HepG2 (cell line): ENCODE data around the gene EPHA2. TPM values are rescaled to one million over a fixed set of nuclear protein-coding genes. Genes with fewer than 3 reads are reported as not detected.
A peak's percentile ranks its signal among the peaks of the same experiment; 100 is the strongest.

Experiments used
- BRF2 ChIP-seq: sonication (generic); formaldehyde crosslinking; IDR thresholded peaks from 2 replicates; pipeline ENCODE4 v1.8.1; 2022; ENCODE audit warnings: mild to moderate bottlenecking, missing genetic modification reagents
- POLR2A ChIP-seq, 2 experiments: IDR thresholded peaks; 2 replicates each; pipeline ENCODE4 v1.6.1; 2011; ENCODE audit warnings: low read depth in 2 of 2, low read length in 2 of 2, mild to moderate bottlenecking in 1 of 2, moderate library complexity in 1 of 2; ENCODE audit not compliant: insufficient read depth in 1 of 2
- SP4 ChIP-seq: sonication (generic); formaldehyde crosslinking; IDR thresholded peaks from 2 replicates; pipeline ENCODE4 v1.8.1; 2023; ENCODE audit warnings: mild to moderate bottlenecking, missing genetic modification reagents
- ZNF235 ChIP-seq: sonication (generic); formaldehyde crosslinking; IDR thresholded peaks from 2 replicates; pipeline ENCODE4 v1.8.1; 2023; ENCODE audit warnings: mild to moderate bottlenecking, missing genetic modification reagents, borderline replicate concordance
- ZNF333 ChIP-seq: sonication (generic); formaldehyde crosslinking; IDR thresholded peaks from 2 replicates; pipeline ENCODE4 v1.4.0; 2020; ENCODE audit warnings: mild to moderate bottlenecking, missing genetic modification reagents, borderline replicate concordance
- ZNF563 ChIP-seq: sonication (generic); formaldehyde crosslinking; IDR thresholded peaks from 2 replicates; pipeline ENCODE4 v1.8.0; 2022; ENCODE audit warnings: mild to moderate bottlenecking, moderate library complexity, missing genetic modification reagents
- ZNF687 ChIP-seq: sonication (generic); formaldehyde crosslinking; IDR thresholded peaks from 2 replicates; pipeline ENCODE4 v1.5.1; 2020; ENCODE audit warnings: mild to moderate bottlenecking, missing genetic modification reagents, moderate library complexity
- ZNF691 ChIP-seq: sonication (generic); formaldehyde crosslinking; IDR thresholded peaks from 2 replicates; pipeline ENCODE4 v1.4.0; 2020; ENCODE audit warnings: missing genetic modification reagents, low read depth, mild to moderate bottlenecking, borderline replicate concordance
- ZNF7 ChIP-seq: IDR thresholded peaks from 2 replicates; pipeline ENCODE4 v1.6.1; 2016; ENCODE audit warnings: missing biosample characterization, missing genetic modification reagents
- ZNF782 ChIP-seq: sonication (generic); formaldehyde crosslinking; IDR thresholded peaks from 2 replicates; pipeline ENCODE4 v1.4.0; 2020; ENCODE audit warnings: missing genetic modification reagents, mild to moderate bottlenecking, borderline replicate concordance
- polyA plus RNA-seq, 8 experiments: library from polyadenylated mRNA; depleted of rRNA in 3 of 8; stranded (reverse) in 7 of 8; unstranded in 1 of 8; fragments of >200 nt; fragmentation: Illumina TruSeq in 4 of 8; extraction: Trizol in 4 of 8; gene quantifications; 2 replicates each; pipeline versions ENCODE4 v1.2.1 to v1.2.3, GENCODE V29; 2011 to 2016; ENCODE audit warnings: low read depth in 4 of 8, missing spikeins in 1 of 8, mixed read lengths in 1 of 8; ENCODE audit not compliant: insufficient read depth in 1 of 8
- total RNA-seq, 5 experiments: library from RNA; depleted of rRNA; stranded (reverse); fragments of >200 nt; fragmentation: Illumina TruSeq; extraction: Trizol; gene quantifications; 2 replicates each; pipeline ENCODE4 v1.2.3, GENCODE V29; 2016; ENCODE audit warnings: low read depth in 1 of 5

Gene EPHA2
- total and polyA plus RNA-seq, 2 of the 13 experiments (the other 11 are each of a cell fraction or from before 2014, with no cell fraction given): 33.6 to 53.6 TPM

- TF ChIP-seq ZNF687 (CRISPR knock-in tag) (0 out of 2 replicates have a peak, but pooled peaks have one; percentile 6), ZNF333 (CRISPR knock-in tag) (no peak), POLR2A (IDR thresholded peaks at IDR 0.05; ENCODE audit: insufficient read depth in 1 of 2, low read depth in 2 of 2, low read length in 2 of 2) (no peak), ZNF691 (CRISPR knock-in tag) (peak; percentile 18; the same call in 1 of the 2 replicates), SP4 (CRISPR knock-in tag) (no peak), ZNF782 (peak; percentile 54; the same call in 1 of the 2 replicates), ZNF235 (CRISPR knock-in tag) (no peak), ZNF563 (CRISPR knock-in tag) (peak; percentile 33; the same call in 1 of the 2 replicates), ZNF7 (no peak), BRF2 (CRISPR knock-in tag) (no peak)
These were observed 21.4 kb upstream of the EPHA2 start (continued) for GRCh38 chr1:16177306-16177705.
